A172 (cell line): ENCODE results near the gene BPIFB4. TPM values are rescaled to one million over a fixed set of nuclear protein-coding genes. Genes with fewer than 3 reads are reported as not detected.
A peak's percentile ranks its signal among the peaks of the same experiment; 100 is the strongest.
"Not testable (repeated sequence)": the region's sequence is repeated elsewhere in the genome, so short reads cannot be mapped to it uniquely, and the experiment has no call there.

Source experiments
- DNase-seq: peaks from one replicate; pipeline ENCODE4 v3.0.0-alpha.2; 2015; ENCODE audit warnings: low spot score
- total RNA-seq: library from RNA; depleted of rRNA; stranded (reverse); fragments of >200 nt; shearing (Covaris generic); gene quantifications from 2 replicates; pipeline ENCODE4 v1.2.3, GENCODE V29; 2014

The BPIFB4 gene
- total RNA-seq, 1 experiment from 2014 or later: not detected

DNA sequence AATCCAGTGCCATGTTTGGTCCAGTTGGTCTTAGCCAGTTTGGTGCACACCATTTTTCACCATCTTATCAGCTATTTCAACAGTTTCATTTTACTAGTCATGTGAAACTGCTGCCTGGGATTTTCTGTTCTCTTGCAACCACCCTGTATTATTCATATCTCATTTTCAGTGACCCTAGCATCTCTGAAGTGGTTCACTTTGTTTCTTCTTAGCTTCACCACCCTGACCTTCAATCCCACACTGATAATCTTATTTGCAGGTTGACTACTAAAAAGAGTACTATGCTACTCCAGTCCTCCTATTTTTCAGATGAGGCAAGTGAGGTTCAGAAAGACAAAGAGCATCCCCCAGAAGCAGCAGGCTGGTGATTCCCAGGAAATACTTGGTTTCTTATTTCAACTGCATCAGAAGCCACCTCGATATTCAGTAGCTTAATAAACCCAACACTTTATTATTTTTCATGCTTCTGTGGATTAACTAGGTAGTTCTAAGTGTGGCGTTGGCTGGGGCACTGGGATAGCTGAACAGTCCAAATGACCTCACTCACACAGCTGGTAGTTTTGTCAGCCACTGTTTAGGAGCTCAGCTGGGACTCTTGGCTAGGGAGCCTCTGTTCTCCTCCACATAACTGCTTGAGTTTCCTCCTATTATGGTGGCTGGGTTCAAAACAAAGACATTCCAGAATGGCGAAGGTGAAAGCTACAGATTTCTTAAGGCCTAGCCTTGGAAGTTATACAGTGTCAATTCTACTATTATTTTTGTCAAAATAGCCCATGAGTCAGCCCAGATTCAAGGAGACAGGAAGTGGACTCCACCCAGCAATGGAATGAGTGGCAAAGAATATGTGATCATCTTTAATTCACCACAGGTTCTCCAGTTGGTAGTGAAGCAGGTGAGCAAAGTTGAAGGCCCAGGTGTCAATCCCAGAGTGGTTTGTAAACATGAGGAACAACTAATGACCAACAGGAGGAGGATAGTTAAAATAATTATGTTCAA lies 40.6 kb downstream of the BPIFB4 start:
- DNase-seq: peak; percentile 75

GRCh38 chr20:33120934-33121333 lies 41.5 kb downstream of the BPIFB4 start:
- no peak for DNase-seq

- not testable (repeated sequence) for DNase-seq
These were observed 42.9 kb downstream of the BPIFB4 start for GRCh38 chr20:33122297-33122696.

DNA sequence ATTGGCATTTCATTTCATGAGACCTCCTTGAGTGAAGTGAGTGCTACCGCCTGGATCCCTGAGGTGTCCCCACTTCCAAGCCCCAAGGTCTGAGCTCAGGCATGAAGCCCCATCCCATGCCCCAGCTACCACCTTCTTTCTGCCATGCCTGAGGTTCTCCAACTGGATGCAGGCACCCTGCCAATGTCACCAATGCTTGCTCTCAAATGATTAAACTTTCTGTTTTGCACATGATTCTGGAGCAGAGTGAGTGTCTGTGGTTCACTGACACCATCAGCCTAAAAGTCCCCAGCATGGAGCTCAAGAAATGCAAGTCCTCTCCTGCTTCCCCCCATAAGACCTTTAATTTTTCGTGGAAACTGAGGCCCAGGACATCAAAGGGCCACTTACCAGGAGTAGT lies 44.8 kb downstream of the BPIFB4 start:
- no peak for DNase-seq

- DNase-seq: no peak
These were observed 45.6 kb downstream of the BPIFB4 start for GRCh38 chr20:33124994-33125393.

DNA sequence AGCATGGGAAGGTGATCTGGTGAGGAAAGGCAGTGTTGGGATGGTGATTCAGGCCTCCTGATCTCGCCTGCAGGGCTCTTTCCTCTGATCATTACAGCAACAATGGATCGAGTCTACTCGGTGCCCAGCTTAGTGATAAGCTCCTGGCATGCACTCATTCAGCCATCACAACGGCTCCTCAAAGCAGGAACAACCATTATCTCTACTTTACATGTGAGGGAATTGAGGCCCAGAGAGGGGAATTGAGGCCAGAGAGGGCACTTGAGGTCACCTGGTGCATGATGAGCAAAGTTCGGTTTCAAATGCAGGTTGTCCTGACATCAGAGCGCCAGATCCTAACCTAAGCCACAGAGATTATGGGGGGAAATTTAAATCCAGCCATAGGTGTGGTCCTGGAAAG lies 46.5 kb downstream of the BPIFB4 start:
- DNase-seq: no peak

- no peak for DNase-seq
These were observed 48.1 kb downstream of the BPIFB4 start for GRCh38 chr20:33127422-33128097.

DNA sequence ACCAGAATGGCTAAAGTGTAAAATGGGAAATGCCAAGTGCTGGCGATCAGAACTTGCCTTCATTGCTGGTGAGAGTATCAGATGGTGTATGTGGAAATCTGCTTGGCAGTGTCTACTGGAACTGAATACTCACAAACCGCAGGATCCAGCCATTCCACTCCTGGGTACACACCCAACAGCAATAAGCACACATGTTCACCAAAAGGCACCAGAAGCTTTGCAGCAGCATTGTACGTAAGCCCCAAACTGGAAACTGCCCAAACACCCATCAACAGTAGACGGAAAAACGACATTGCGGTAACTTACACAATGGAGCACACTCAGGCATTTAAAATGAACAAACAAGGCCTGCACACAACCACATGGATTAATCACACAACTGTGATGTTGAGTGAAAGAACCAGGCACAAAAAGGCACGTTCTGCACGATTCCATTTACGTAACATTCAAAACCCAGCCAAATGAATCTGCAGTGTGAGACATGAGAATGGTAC lies 51.2 kb downstream of the BPIFB4 start:
- DNase-seq: no peak

GRCh38 chr20:33131949-33132473 lies 52.6 kb downstream of the BPIFB4 start:
- DNase-seq: no peak

- peak; percentile 27 for DNase-seq
These were observed 53.3 kb downstream of the BPIFB4 start for GRCh38 chr20:33132513-33133372.

DNA sequence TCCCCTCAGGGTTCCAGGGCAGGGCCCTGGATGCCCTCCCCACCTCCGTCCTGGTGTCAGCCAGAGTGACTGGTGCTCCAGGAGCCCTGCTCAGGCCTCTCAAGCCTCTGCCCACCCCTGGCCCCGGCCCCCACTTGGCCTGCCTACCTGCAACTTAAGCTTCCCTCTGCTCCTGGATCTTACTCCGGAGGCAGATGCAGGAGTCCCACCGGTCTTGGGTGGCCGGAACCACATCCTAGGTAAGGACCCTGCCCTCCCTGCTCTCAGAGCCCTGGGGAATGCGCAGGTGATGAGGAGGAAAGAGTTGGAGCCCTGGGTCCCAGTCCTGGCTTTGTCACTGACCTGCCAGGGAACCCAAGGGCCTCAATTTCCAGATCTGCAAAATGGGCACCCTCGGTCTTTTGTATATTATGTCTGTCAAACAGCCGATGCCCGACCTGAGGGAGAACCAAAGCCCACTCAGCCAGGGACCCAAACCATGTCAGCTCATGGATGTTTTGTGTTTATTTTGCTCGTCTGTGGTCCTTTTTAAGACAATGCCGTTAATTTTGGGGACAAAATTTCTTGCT lies 54.0 kb downstream of the BPIFB4 start:
- no peak for DNase-seq

DNA sequence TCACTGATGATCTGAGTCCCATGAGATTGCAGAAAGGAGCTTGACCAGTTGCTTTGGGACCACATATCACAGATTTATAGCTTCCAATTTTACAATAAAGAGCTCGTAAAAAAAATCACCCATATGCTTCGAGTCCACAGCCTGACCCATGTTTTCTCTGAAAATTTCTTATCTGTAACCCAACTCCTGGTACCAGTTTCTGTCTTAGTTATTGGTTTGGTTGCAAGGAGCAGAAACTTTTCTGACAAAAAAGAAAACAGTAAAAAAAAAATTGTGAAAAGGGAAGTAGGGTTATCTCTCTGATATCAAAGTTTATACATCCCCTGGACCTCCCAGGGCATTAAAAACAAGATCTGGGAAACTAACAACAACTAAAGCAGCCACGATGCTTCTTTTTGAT lies 57.8 kb downstream of the BPIFB4 start:
- DNase-seq: no peak

DNA sequence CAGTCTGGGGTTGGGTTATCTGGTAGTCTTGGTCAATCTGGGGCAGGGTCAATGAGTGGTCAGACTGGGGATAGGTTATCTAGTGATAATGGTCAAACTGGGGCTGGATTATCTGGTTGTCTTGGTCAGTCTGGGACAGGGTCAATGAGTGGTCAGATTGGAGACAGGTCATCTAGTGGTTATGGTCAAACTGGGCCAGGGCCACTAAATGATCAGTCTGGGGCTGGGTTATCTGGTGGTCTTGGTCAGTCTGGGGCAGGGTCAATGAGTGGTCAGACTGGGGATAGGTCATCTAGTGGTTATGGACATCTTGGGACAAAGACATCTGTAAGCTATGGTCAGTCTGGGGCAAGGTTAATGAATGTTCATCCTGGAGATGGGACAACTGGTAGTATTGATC lies 60.0 kb downstream of the BPIFB4 start:
- DNase-seq: no peak

GRCh38 chr20:33145521-33145920 lies 66.1 kb downstream of the BPIFB4 start:
- DNase-seq: no peak

GRCh38 chr20:33147299-33147698 lies 67.9 kb downstream of the BPIFB4 start:
- no peak for DNase-seq

DNA sequence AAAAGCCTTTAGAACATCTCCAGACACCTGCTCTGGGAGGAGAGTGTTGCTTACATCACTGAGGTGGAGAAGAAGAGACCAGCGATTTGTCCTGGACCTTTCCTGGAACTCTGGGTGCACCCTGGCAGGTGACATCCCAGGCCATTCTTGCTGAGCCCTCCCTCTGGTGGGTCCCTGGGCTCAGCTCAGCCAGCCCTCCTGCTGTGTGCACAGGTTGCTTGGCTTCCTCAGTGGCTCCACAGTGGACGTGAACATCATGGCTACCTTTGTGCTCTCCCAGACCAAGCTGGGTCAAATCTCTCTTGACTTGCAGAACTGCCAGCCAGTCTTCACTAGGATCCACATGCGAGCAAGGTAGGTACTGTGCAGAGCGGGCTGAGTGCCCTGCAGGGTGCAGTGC lies 68.6 kb downstream of the BPIFB4 start:
- DNase-seq: no peak

DNA sequence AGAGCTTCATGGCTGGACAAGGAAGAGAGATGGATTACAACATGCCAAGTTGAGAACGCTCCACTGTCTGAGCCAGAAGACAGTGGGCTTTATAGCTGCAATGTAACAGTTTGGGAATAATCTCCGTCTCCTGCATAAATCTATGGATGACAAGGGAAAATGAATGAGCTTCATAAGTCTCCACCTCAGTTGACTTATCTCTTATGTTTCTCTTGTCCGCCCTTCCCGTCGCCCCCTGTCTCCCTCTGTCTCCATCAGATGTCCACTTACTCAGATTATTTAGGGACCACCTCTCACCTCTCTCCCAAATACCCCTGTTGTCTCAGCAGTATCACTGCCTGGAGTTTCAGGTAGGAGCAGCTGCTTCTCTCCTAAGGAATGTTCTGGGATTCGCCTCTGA lies 74.8 kb downstream of the BPIFB4 start:
- no peak for DNase-seq

GRCh38 chr20:33158637-33159385 lies 79.4 kb downstream of the BPIFB4 start:
- no peak for DNase-seq

GRCh38 chr20:33159713-33160112 lies 80.3 kb downstream of the BPIFB4 start:
- DNase-seq: no peak

DNA sequence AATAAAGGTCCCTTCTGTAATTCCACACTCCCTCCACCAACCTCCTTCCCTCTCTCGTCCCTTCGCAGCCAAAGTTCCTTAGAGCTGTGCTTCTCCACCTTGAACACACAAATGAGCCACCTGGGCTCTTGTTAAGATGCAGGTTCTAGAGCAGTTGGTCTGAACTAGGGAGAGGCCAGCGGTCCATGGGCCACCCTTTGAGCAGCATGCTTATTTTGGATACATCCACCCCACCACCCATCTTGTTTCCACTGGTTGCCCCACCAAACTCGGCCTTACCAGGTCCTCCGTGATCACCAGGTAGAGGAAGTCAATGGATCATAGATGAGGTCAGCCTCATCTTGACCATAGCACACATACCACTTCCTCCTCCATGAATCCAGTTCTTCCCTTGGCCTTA lies 81.2 kb downstream of the BPIFB4 start:
- no peak for DNase-seq
